MCF 10A (cell line): ENCODE results near the gene WDR7. TPM values are rescaled to one million over a fixed set of nuclear protein-coding genes. Genes with fewer than 3 reads are reported as not detected.

ENCODE experiments used
- BruUV-seq: library from RNA; stranded (reverse); fragments of 400-500 nt; replicated peaks from 2 replicates; lab custom pipeline; 2021; lab: Mats Ljungman, UMichigan
- CTCF ChIA-PET: fragments of 300-600 bp; sonication (Branson Sonifier 250); formaldehyde crosslinking; extraction: SDS; loops from one replicate; lab custom pipeline; 2021; ENCODE audit warnings: antibody characterized with exemption, inconsistent platforms; lab: Yijun Ruan, JAX
- POLR2A ChIA-PET: fragments of 300-600, 350-650 bp; sonication (Branson Sonifier 250); formaldehyde crosslinking; extraction: SDS; loops from one replicate; lab custom pipeline; 2020; ENCODE audit warnings: antibody characterized with exemption, inconsistent platforms; lab: Yijun Ruan, JAX
- DNase-seq: peaks from one replicate; pipeline ENCODE4 v3.0.0-alpha.2; 2018; ENCODE audit not compliant: unreplicated experiment
- H3K27ac Mint-ChIP-seq: one replicate; pipeline ENCODE4 v1.8.0; 2022; ENCODE audit warnings: mild to moderate bottlenecking, low read depth, mixed read lengths; ENCODE audit not compliant: unreplicated experiment
- H3K27me3 Mint-ChIP-seq: one replicate; pipeline ENCODE4 v1.8.0; 2022; ENCODE audit warnings: mixed read lengths; ENCODE audit not compliant: insufficient read depth, unreplicated experiment
- H3K36me3 Mint-ChIP-seq: one replicate; pipeline ENCODE4 v1.8.0; 2022; ENCODE audit warnings: mild to moderate bottlenecking, moderate library complexity, mixed read lengths; ENCODE audit not compliant: insufficient read depth, unreplicated experiment
- H3K4me1 Mint-ChIP-seq: one replicate; pipeline ENCODE4 v1.8.0; 2022; ENCODE audit warnings: mixed read lengths; ENCODE audit not compliant: insufficient read depth, unreplicated experiment
- H3K4me3 Mint-ChIP-seq: one replicate; pipeline ENCODE4 v1.8.0; 2022; ENCODE audit warnings: mild to moderate bottlenecking, moderate library complexity, mixed read lengths; ENCODE audit not compliant: unreplicated experiment
- H3K9me3 Mint-ChIP-seq: one replicate; pipeline ENCODE4 v1.8.0; 2022; ENCODE audit warnings: mixed read lengths; ENCODE audit not compliant: unreplicated experiment
- intact Hi-C: fragments of 100-400 bp; cut with micrococcal nuclease; formaldehyde crosslinking; loops from 2 replicates; pipeline ENCODE4 v1.14.1; 2022
- total RNA-seq: library from RNA; stranded (reverse); gene quantifications from 2 replicates; pipeline ENCODE4 v1.2.3, GENCODE V29; 2022
- TF ChIP-seq, protein P1 (sequence below): fragments of 200-600 bp; IDR thresholded peaks from one replicate; pipeline ENCODE4 v1.8.0; 2022; ENCODE audit warnings: antibody characterized with exemption, mild to moderate bottlenecking; ENCODE audit not compliant: unreplicated experiment

WDR7 gene
- total RNA-seq, 1 experiment from 2014 or later = 12.6 TPM

DNA sequence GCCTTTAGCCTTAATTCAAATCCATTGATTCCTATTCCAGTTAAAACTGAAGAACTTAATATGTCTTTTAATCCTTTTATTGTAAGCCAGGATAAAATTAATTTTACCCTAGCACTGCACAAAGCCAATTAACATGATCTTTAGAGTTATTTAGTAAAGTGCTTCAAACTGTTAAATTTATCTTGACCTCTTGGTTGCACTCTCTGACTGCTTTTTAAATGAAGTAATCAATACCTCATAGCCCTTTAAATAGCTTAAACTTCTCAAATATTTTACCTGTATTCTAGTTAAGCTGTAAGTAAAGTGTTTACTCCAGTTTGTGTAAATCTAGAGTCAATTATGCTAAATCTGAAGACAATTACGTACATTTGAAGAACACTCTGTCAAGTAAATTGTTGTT, 221.0 kb downstream of the WDR7 start:
- Mint-ChIP-seq H3K9me3 (no peaks in the 10 kb centered on the region), H3K4me3 (no peak overlapping the region), H3K4me1 (peaks cover 6% of the 10 kb centered on the region), H3K27ac (no peak overlapping the region), H3K36me3 (no peaks in the 10 kb centered on the region), H3K27me3 (no peaks in the 10 kb centered on the region)
- CTCF ChIA-PET = no interaction called here
- intact Hi-C loops = loop anchor here (10.0 kb wide), 1 partner anchor 133 kb away; no protein-coding TSS in a partner anchor
- no TSS peak for BruUV-seq
- no peak for DNase-seq
- POLR2A ChIA-PET = interaction anchor here (0.5 kb wide), 1 partner anchor 1371 kb away, joined by 4 read pairs; no protein-coding TSS in a partner anchor
- TF ChIP-seq, protein P1, sequence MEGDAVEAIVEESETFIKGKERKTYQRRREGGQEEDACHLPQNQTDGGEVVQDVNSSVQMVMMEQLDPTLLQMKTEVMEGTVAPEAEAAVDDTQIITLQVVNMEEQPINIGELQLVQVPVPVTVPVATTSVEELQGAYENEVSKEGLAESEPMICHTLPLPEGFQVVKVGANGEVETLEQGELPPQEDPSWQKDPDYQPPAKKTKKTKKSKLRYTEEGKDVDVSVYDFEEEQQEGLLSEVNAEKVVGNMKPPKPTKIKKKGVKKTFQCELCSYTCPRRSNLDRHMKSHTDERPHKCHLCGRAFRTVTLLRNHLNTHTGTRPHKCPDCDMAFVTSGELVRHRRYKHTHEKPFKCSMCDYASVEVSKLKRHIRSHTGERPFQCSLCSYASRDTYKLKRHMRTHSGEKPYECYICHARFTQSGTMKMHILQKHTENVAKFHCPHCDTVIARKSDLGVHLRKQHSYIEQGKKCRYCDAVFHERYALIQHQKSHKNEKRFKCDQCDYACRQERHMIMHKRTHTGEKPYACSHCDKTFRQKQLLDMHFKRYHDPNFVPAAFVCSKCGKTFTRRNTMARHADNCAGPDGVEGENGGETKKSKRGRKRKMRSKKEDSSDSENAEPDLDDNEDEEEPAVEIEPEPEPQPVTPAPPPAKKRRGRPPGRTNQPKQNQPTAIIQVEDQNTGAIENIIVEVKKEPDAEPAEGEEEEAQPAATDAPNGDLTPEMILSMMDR = no peak

GRCh38 chr18:56873441-56874140, 222.4 kb downstream of the WDR7 start:
- Mint-ChIP-seq H3K27me3 (no peaks in the 10 kb centered on the region), H3K4me1 (peaks cover 6% of the 10 kb centered on the region), H3K4me3 (no peak overlapping the region), H3K36me3 (no peaks in the 10 kb centered on the region), H3K9me3 (no peaks in the 10 kb centered on the region), H3K27ac (no peak overlapping the region)
- POLR2A ChIA-PET = interaction anchor here (0.7 kb wide), 1 partner anchor 142 kb away, joined by 3 read pairs; no protein-coding TSS in a partner anchor
- intact Hi-C loops = loop anchor here (10.0 kb wide), 1 partner anchor 131 kb away; no protein-coding TSS in a partner anchor
- DNase-seq = no peak
- no TSS peak for BruUV-seq
- TF ChIP-seq, protein P1 = no peak
- CTCF ChIA-PET = interaction anchor here (0.8 to 1.4 kb wide), 2 partner anchors 573 to 688 kb away, joined by 4 to 5 read pairs; no protein-coding TSS in a partner anchor

GRCh38 chr18:56878711-56879110, 227.6 kb downstream of the WDR7 start:
- CTCF ChIA-PET = interaction anchor here (1.5 kb wide), 1 partner anchor 9 kb away, joined by 8 read pairs; no protein-coding TSS in a partner anchor
- intact Hi-C loops = loop anchor here (10.0 kb wide), 1 partner anchor 126 kb away; no protein-coding TSS in a partner anchor
- Mint-ChIP-seq H3K27me3 (no peaks in the 10 kb centered on the region), H3K9me3 (no peaks in the 10 kb centered on the region), H3K4me3 (no peak overlapping the region), H3K27ac (no peak overlapping the region), H3K4me1 (no peaks in the 10 kb centered on the region), H3K36me3 (no peaks in the 10 kb centered on the region)
- no TSS peak for BruUV-seq
- no peak for DNase-seq
- TF ChIP-seq, protein P1 = no peak
- POLR2A ChIA-PET = interaction anchor here (1.1 kb wide), 1 partner anchor 208 kb away, joined by 3 read pairs; no protein-coding TSS in a partner anchor

DNA sequence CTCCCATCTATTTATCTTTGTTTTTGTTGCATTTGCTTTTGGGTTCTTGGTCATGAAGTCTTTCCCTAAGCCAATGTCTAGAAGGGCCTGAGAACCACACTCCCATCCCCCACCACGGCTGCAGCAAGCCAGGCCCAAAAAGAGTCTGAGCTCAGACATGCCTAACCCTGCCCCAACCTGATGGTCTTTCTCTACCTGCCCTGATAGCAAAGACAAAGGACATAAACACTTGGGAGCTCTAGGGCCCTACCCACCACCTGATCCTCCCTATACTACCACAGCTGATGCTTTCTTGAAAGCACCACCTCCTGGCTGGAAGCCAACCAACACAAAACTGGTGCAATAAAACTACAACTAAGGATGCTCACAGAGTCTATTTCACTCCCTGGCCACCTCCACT, 233.4 kb downstream of the WDR7 start:
- intact Hi-C loops = no loop called here
- Mint-ChIP-seq H3K27me3 (no peaks in the 10 kb centered on the region), H3K27ac (no peak overlapping the region), H3K36me3 (peaks cover 5% of the 10 kb centered on the region), H3K4me3 (no peak overlapping the region), H3K9me3 (no peaks in the 10 kb centered on the region), H3K4me1 (no peaks in the 10 kb centered on the region)
- TF ChIP-seq, protein P1 = no peak
- DNase-seq = no peak
- BruUV-seq = no TSS peak
- POLR2A ChIA-PET = interaction anchor here (0.9 kb wide), 1 partner anchor 19 kb away, joined by 3 read pairs; no protein-coding TSS in a partner anchor
- CTCF ChIA-PET = interaction anchor here (2.5 kb wide), 1 partner anchor 15 kb away, joined by 13 read pairs; no protein-coding TSS in a partner anchor
